Limb (tissue), 2 donors: ENCODE data around the gene PARVA.
A peak's percentile ranks its signal among the peaks of the same experiment; 100 is the strongest.

Experiments
- DNase-seq, 2 donors: peaks; one replicate each; pipeline ENCODE4 v3.0.0-alpha.2; 2016; ENCODE audit errors: extremely low spot score in 2 of 2

PARVA gene

DNA sequence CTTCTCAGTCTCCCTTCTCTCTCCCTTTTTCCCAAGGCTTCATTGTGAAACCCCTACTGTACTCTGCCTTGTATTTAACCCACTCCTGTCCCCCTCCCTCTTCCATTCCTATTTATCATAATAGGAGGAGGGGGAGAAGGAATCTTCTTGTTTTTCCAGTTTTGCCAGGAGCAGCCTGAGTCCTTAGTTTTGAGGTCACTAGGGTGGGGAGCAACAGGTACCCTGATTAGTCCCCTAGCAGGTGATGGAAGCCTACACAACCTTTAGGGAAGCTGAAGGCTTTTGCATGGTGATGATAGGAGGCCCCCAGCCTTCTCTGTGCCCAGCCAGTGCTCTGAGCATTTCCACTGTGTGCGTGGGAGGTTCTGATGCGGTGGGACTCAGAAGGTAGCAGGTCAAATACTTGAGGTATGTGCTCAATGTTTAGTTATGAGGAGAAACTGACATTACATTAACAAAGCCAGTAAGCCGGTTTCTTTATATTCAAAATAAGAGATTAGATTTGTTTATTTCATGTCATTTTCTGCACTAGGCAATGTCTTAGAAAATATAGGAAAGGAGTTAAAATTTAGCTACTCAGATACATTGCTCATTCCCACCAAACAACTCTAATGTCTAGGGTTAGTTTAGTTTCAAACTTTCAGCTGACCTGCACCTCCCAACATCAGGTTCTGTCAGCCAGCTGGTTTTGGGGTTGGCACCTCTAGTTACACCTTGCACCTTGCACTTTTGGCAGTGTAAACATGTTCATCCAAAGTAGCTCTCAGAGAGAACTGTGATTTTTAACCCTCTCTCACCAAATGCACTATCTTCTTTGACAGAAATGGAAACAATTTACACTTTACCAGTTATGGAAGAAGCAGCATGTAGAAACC is 26.0 kb downstream of the PARVA start:
- DNase-seq, result no peak

DNA sequence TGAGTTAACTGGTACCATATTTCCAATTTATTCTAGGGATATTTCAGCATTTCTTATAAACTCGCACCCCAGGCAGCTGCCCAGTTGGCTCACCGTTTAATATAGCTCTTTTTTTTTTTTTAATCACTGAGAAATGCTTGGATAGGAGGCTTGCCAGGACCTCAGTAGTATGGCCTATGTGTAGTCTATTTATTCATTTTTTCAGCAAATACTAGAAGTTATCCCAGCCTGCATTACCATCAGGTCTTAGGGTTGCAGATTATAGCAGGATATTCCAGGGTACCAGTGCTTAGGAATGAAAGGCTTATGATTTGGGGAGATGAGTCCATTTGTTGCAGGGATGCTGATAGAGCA is 26.6 kb downstream of the PARVA start:
- no peak for DNase-seq

DNA sequence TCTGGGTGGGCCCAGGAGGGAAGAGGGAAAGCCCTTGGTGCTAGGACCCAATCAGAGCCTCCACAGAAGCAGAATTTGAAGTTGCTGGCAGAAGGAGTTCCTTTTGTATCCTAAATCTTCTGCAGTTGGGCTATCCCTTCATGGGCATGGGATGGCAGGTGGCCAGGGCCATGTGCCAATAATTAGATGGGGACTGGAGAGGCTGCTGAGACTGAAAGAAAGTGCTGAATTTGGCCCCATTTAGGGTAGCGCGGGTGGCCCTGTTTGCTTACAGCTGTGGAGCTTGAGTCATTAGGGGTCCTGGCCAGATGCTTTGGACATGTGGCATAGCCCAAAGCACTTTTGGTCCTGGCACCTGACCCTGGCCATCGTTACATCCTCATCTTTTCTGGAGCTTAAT is 27.1 kb downstream of the PARVA start:
- no peak for DNase-seq

DNA sequence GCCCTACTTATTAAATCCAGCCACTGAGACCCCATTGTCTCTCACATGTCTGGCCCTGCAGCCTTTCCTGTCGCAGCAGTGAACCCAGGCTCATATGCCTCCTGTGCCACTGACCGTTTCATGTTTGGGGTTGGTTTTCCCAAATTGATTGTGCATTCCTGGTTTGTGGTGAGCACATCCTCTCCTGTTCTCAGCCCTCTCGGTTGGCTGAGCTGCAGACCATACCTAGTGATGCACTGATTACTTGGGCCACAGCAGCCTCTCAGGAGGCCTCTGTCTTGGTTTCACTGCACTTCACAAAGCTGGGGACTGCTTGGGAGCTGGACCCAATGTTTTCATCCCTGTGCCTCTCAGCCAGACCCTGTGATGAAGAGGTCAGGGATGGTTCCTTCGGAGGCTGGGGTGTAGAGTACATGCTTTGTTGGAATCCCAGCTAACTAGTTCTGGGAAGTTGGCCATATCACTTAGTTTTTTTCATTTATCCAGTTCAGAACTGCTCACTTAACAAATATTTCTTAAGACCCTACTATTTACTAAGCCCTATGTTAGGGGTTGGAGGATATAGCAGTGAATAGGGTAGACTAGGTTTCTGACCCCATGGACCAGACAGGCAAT is 30.9 kb downstream of the PARVA start:
- DNase-seq, result no peak

DNA sequence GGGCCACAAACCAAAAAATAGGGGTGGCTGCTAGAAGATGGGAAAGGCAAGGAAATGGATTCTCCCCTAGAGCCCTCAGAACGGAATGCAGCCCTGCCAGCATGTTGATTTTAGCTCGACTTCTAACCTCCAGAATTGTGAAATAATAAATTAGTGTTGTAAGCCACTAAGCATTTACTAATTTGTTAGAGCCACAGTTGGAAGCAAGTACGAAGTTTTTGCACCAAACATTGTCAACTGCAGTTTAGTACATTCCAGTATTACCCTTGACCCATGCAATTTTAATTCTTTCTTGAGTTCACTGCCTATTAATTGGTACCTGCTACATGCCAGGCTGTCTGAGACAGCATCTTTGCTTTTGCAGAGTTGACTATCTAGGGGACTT is 32.2 kb downstream of the PARVA start:
- DNase-seq, result no peak

DNA sequence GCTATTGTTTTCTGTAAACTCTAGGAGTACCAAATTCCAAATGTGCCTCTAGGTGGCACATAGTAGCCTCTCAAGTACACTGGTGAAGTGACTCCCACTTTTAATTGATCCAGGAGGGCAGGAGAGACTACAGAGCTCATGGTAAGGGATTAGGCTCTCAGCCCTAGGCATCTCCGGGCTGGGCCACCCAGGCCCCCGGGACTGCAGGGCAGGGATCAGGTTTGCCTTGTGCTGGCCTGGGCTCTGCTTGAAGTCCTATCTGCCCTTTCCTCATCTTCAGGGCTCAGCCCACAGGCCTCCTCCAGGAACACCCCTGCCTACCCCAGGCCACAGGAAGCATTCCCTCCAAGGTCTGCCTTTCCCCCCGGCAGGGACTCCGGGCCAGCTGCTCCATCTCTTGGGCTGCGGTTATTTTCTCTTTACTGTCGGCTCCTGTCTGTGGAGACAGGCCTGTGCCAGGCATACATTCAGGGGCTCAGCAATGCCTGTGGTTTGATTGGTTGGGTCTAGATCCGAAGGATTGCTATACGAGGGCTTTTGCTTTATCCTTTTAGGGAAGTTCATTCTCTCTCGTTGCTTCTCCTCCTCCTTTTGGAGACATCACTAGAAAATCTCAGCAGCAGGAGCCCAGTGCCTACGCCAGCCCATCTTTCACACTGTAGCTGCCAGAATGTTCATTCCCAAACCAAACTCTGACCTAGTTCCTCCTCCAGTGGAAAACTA is 32.8 kb downstream of the PARVA start:
- DNase-seq, result no peak

DNA sequence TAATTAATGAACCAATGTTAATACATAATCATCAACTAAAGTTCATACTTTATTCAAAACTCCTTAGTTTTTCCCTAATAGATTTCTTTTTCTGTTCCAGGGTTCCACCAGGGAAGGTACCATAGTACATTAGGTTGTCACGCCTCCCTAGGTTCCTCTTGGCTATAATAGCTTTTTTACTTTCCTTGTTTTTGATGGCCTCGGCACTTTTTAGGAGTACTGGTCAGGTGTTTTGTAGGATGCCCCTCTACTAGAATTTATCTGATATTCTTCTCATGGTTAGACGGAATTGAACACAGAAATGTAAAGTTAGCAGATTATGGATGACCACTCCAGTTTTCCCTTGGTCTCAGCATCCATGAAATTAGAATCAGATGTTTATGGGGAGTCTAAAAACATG is 34.0 kb downstream of the PARVA start:
- no peak for DNase-seq

DNA sequence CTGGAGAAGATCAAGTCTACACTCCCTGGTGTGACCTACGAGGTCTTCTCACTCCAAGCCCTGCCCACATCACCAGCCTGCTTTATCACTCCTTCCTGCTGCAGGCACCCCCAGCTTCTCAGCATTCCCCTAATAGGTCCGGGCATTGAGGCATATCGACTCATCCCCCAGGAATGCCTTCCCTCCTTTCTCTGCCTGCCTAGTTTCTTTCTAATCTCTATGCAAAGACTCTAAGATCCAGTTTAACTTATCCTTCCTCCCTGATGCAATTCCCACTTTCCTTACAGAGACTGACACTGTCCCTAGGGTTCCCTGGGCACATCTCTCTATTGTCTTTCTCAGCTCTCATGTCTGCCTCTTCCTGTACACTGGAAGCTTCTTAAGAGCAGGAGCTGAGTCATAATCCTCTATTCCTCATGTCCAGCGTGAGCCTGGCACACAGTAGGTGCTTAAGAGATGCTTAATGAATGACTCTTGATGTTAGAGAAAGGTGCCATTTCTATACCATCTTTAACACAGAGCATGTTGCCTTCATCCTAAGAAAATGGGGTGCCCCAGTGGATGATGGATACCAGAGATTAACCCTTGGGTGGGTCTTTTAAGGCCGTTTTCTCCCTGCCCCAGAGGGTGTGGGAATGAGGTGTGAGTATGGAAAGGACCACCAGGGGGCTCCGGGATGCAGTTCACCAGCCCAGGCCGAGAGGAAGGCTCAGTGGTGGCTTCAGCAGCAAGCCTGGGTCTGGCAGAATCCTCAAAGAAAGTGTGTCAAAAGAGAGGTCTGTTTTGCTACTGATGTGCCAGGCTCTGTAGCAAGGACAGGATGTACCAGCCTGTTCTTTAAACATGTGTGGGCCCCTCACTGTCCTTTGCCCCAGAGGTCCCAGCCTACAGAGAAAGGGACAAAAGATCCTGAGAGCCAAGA is 34.7 kb downstream of the PARVA start:
- DNase-seq, result peak in 1 of 2 donors; percentile 81

DNA sequence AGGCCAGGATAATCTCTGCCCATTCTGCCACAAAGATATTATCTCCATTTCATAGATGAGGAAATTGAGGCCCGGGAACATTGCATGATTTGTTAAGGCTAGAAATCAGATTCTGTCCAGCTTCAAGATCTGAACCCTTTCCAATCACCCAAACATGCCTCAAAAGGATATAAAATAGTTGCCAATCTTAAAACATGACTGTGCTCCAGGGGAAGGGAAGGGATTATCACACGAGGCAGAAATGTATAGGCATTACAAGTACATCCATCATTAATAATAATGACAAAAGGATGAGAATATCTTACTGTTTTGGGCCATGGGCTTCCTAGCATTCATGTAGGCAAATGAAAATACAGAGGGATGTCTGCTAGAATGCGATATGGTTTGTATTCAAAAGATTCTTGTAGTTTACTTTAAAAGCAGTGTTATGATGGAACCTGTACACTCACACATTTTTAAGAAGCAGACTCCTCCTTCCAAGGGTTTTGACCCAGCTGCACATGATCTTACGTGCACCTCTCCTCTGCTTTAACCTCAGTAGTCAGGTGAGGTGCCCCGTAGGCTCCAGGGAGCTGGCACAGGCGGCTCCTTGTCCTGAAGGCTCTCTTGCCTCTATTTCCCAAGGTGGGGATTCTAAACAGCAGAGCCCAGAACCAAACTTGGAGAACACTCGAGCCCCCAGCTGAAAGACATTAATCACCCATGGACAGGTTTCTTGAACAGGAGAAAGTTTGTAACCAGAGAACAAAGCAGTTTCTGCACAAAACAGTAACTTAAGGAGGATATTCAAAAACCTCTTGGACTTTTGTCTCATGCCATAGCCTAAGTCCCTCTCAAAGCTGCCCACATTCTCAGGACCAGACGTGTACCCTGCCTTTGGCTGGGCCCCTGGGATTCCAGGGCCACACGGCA is 36.0 kb downstream of the PARVA start:
- no peak for DNase-seq

DNA sequence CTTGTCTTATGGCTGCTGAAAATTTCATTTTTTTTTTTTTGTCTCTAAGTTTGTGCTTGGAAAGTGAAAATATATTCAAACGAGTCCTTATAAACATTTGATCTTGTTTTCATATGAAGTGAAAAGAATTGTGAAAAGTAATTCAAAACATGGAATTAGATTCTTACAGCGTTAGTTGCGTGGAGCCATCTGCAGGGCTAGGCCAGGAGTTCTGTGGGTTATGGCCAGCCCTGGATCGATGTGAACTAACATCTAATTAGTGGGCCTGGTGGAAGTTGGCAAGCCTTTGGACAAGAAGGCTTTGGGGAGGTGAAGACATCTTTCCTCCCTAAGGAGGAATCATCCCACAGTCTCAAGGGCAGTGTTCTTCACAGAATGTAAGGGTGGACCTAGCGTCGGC is 37.2 kb downstream of the PARVA start:
- no peak for DNase-seq

DNA sequence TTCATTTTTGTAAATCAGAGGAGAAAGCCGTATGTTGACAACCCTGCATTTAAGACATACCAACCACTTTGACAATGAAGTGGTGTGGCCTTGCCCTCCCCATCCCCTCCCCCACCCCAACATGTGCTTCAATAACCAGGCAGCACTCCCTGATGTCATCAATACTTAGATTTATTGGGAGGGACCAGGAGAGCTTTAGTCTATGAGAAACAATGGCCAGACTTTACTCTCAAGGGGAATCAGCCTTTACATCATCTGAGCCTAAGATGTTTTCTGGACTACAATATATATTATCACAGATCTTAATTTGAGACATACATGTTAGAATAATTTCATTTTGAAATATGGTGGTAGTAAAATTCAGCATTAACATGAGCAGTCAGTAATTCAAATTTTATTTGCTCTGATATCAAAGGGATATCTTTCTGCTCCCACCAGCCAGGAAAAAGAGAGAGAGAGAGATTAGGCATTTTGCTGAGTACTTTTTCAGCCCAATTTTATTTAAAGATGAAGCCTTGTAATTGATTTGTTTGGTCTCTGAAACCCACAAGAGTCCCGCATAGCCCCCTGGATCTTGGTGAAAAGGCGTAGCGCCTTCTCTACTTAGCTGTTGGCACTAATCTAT is 38.1 kb downstream of the PARVA start:
- no peak for DNase-seq

DNA sequence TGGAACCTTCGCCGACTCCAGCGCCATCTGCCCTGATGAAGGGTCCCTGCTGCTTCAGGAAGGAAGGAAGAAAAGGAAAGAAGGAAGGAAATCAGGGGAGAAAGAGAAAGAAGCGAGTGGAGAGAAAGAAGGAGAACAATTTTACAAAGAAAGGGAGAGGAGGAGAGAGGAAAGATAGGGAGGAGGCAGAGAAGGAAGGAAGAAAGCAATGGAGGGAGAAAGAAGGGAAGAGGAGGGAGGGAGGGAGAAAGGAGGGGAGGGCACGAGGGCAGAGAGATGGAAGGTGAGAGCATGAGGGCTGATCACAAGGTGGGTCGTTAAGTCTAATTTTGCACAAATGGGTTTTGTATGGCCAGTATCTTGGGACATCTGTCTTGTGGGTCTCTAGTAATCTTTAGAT is 39.2 kb downstream of the PARVA start:
- no peak for DNase-seq

DNA sequence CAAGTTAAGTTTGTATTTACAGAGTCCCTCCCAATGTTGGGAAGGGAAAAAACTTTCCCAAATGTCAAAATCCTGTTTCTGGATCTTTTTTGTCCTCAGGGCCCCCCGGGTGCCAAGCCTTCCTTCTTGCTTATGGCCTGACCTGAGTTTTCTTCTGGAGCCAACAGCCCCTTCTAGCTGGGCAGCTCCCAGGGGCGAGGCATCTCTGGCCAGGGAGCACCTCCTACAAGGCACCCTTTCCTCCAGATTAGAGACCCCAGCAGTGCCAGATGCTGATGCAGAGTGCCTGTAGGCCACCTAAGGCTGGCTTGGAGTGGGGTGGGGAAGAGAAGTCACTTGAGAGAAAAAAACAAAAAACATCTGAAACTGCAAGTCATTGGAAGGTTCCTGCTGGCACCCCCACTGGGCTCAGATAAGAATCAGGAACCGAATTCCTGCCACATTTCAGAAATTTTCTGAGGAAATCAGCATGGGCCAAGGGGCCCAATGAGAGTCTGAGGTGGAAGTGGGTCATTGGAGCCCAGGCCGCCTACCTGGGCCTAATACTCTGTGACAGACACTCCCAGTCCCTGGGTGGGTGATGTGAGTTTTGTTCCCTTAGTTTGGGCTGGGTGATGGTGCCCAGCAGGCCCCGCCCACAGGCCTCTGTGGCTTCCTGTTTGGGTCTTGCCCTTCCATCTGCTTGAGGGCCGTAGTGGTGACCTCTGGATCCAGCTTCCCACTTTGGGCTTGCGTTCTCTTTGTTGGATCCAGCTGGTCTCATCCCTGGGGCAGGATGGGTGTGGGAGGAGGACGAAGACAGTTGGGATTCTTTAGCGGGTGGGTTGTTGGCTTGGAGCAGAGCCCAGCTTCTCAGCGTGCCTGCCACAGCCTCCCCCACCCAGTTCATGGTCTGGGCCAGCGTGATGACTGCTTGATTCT is 40.6 kb downstream of the PARVA start:
- DNase-seq, result no peak

DNA sequence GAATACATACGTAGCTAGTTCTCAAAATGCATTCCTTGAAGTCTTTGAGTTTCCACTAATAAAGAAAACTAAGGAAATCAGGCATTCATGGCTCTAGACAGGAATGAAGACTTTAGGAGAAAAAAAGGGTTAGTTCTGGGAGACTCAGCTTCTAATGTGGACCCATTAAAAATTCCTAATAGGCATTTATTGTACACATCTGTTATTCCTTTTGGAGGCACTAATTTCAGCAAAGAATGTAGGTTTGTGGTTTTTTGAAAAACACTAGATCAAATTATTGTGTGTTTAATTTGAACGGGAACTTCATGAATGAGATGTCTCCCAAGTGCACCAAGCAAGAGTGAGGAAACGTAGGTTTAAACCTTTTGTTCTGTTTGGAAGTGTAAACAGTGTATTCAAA is 42.7 kb downstream of the PARVA start:
- DNase-seq, result no peak

DNA sequence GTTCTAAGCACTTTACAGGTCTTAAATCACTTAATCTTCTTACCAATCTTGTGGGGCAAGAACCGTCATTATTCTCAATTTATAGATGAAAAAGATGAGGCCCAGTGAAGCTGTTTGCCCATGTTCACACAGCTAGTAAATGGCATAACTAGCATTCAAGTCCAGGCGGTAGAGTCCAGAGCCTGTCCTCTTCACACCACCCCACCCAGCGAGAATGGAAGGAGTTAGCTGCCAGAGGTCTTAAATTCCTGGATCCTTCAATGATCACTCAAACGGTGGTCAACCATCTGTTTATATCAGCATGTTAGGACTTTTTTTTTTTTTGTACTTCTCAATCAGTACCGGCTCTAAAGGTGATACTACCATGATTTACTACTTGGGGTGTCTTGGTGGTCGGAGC is 43.3 kb downstream of the PARVA start:
- no peak for DNase-seq

DNA sequence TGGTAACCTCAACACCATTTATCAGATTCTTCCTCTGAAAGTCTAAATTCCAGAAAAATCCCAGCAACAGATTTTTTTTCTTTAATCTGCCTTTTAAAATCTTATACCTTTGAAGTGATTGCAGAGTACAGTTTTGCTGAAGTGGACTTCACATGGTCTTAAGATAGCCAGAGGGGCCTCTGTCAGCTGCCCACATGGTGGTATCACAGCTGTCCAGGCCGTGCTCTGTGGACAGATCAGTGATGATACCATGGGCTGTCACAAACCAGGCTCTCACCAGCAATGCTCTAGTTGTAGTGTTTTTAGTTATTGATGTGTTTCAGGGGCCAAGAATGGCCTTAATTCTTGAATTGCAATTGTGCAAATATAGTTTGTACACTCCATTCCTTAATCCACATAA is 44.0 kb downstream of the PARVA start:
- no peak for DNase-seq

DNA sequence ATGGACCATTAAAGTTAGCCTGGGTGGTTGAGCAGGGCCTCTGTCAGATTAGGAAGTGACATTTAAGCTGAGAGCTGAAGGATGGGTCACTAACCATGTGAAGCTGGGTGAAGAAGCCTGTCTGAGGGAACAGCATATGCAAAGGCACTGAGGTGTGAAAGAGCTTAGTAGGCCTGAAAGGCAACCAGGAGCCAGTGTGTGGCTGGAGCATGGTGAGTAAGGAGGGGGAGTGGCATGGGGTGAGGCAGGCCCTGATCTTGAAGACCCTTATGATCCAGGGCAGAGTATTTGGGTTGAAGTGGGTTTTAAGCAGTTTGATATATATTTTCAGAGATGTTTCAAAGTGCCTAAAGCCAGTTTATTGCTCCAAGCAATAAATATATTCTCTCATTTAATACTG is 48.8 kb downstream of the PARVA start:
- no peak for DNase-seq

DNA sequence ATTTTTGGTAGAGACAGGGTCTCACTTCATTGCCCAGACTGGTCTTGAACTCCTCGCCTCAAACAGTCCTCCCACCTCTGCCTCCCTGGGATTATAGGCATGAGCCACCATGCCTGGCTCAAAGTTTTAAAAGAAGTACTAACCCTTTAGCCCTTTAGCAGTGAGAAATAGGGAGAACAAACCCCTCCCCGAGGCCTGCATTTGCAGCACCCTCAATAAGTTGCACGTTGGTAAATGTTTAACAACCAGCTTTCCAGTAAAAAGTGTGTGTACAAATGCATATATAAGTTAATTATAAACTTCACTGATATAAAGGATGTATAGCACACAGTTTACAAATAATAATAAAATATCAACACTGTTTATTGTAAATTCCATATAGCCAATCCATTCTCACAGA is 51.8 kb downstream of the PARVA start:
- no peak for DNase-seq

DNA sequence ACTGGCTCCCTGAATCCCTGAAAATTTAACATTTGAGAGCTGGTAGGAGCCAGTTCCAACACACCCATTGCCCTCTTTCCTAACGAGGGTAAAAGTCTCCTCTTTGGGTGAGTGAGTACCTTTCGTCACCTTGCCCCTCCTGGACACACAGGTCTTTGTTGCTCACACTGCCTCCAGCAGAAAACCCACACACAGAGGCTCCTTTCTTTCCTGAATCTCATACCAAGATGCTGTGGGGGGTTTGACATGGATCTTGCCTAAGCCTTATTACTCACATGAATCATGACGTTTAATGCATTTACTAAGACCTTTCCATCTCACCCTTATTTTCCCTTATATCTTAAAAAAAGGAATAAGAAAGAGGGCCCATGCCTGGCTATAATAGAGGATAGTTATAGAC is 53.0 kb downstream of the PARVA start:
- DNase-seq, result no peak
